Sigmoid colon (tissue), 7 donors: Measurements from ENCODE around the gene NDUFA6. TPM values are rescaled to one million over a fixed set of nuclear protein-coding genes. Genes with fewer than 3 reads are reported as not detected.
A peak's percentile ranks its signal among the peaks of the same experiment; 100 is the strongest.
"Not testable (repeated sequence)": the region's sequence is repeated elsewhere in the genome, so short reads cannot be mapped to it uniquely, and the experiment has no call there.

Experiments
- DNase-seq: peaks from one replicate; pipeline ENCODE4 v3.0.0-alpha.2; 2019
- H3K27ac ChIP-seq, 4 donors: fragments of 200-600 bp; sonication (generic); one replicate each; pipeline ENCODE4 v1.5.1; 2016 to 2019; ENCODE audit warnings: mild to moderate bottlenecking in 1 of 4
- H3K27me3 ChIP-seq, 3 donors: fragments of 200-600 bp; sonication (generic); one replicate each; pipeline ENCODE4 v1.5.1; 2019; ENCODE audit warnings: mild to moderate bottlenecking in 1 of 3
- H3K36me3 ChIP-seq, 4 donors: fragments of 200-600 bp; sonication (generic); one replicate each; pipeline ENCODE4 v1.5.1; 2016 to 2019
- H3K4me1 ChIP-seq, 4 donors: fragments of 200-600 bp; sonication (generic); one replicate each; pipeline ENCODE4 v1.5.1; 2017 to 2019
- H3K4me3 ChIP-seq, 4 donors: fragments of 200-600 bp; sonication (generic); one replicate each; pipeline ENCODE4 v1.5.1; 2017 to 2019; ENCODE audit warnings: mild to moderate bottlenecking in 2 of 4, moderate library complexity in 1 of 4
- H3K9me3 ChIP-seq, 4 donors: fragments of 200-600 bp in 3 of 4; sonication (generic) in 3 of 4; one replicate each; pipeline versions ENCODE4 v1.5.1 to v1.6.1; 2013 to 2019
- CTCF ChIP-seq, 4 experiments: fragments of 450-650 bp in 3 of 4; fragments of 200-600 bp in 1 of 4; IDR thresholded peaks; one replicate each; pipeline ENCODE4 v1.5.1; 2016 to 2019; ENCODE audit warnings: antibody characterized with exemption in 4 of 4, mild to moderate bottlenecking in 3 of 4, moderate library complexity in 2 of 4
- EP300 ChIP-seq, 4 donors: sonication (generic); formaldehyde crosslinking; IDR thresholded peaks; one replicate each; pipeline ENCODE4 v1.6.1; 2017; ENCODE audit warnings: antibody characterized with exemption in 4 of 4
- POLR2A ChIP-seq, 2 donors: fragments of 450-650 bp; IDR thresholded peaks; one replicate each; pipeline ENCODE4 v1.6.1; 2016; ENCODE audit warnings: antibody characterized with exemption in 2 of 2, mild to moderate bottlenecking in 2 of 2, moderate library complexity in 2 of 2
- POLR2AphosphoS5 ChIP-seq, 4 donors: sonication (generic); formaldehyde crosslinking; IDR thresholded peaks; one replicate each; pipeline ENCODE4 v1.6.1; 2017; ENCODE audit warnings: antibody characterized with exemption in 4 of 4
- WGBS, 2 donors: extraction: QIAGEN DNeasy Blood & Tissue Kit; methylation state at CpG; one replicate each; pipeline ENCODE4 v1.1.7; 2013; 5-methylcytosine and 5-hydroxymethylcytosine counted together
- intact Hi-C: fragments of 100-400 bp; cut with DNase I; formaldehyde crosslinking; loops from one replicate; pipeline ENCODE4 v1.15.1; 2023
- polyA plus RNA-seq, 3 donors: library from polyadenylated mRNA; stranded (reverse); fragments of 200-250 nt; gene quantifications; one replicate each; pipeline ENCODE4 v1.2.3, GENCODE V29; 2013
- total RNA-seq, 4 donors: library from RNA; depleted of rRNA; stranded (reverse); fragments of >200 nt; gene quantifications; one replicate each; pipeline ENCODE4 v1.1.0, GENCODE V29; 2016
- donor health status: healthy with polysubstance abuse.
- donor health status: Bipolar disorder and iron deficiency.
- donor health status: healthy.

NDUFA6 gene
- total RNA-seq, result 100 to 1,000 TPM in 1 of 4 donors, 10 to 100 TPM in 3; 61.8 to 104 (median 82.6) TPM
- polyA plus RNA-seq, result 100 to 1,000 TPM; 112 to 248 (median 161) TPM

GRCh38 chr22:42090596-42091454 lies at the start of gene NDUFA6:
Gene NDUFA6 (minus strand): TSS chr22:42090772. CDS start chr22:42090744, 28 bp downstream.
- intact Hi-C loops, result loop anchor here (1.0 to 5.0 kb wide), 6 partner anchors 11 to 346 kb away; partner anchors contain the start of genes NAGA and TCF20
- peak; percentile 100 for DNase-seq
- Histone ChIP-seq H3K36me3 (peaks cover 0 to 13% (median 8%) of the 10 kb centered on the region in 4 donors), H3K27me3 (no peaks in the 10 kb centered on the region), H3K9me3 (no peaks in the 10 kb centered on the region), H3K4me3 (peak within 1 kb of the TSS; percentile 69 to 87 (median 86)), H3K4me1 (peaks cover 0 to 33% (median 24%) of the 10 kb centered on the region in 4 donors), H3K27ac (peak within 1 kb of the TSS; percentile 92 to 98 (median 96))
- TF ChIP-seq POLR2AphosphoS5 (IDR thresholded peaks at IDR 0.05), result peak; percentile 97 to 99 (median 98)
- TF ChIP-seq EP300 (IDR thresholded peaks at IDR 0.05), result no peak
- TF ChIP-seq POLR2A (IDR thresholded peaks at IDR 0.05), result peak; percentile 88 to 93
- peak; percentile 82 to 98 (median 94) for TF ChIP-seq CTCF (IDR thresholded peaks at IDR 0.05)
- WGBS, 2 donors, result 0% methylated on average over 71 of the region's 71 CpGs

- H3K27ac ChIP-seq, DNase-seq, H3K9me3 ChIP-seq, H3K4me1 ChIP-seq, H3K4me3 ChIP-seq, H3K36me3 ChIP-seq, H3K27me3 ChIP-seq, intact Hi-C loops: not testable (repeated sequence)
- 95 to 96% methylated on average over 14 of the region's 17 CpGs for WGBS, 2 donors
These were observed 49.6 kb upstream of the NDUFA6 start for GRCh38 chr22:42140153-42140552.

GRCh38 chr22:42139508-42139907 lies 48.9 kb upstream of the NDUFA6 start:
- H3K27me3 ChIP-seq, H3K27ac ChIP-seq, H3K9me3 ChIP-seq, intact Hi-C loops, H3K4me1 ChIP-seq, H3K36me3 ChIP-seq, H3K4me3 ChIP-seq: not testable (repeated sequence)
- DNase-seq, result peak; percentile 28
- WGBS, 2 donors, result 90 to 99% methylated on average over 7 of the region's 7 CpGs

GRCh38 chr22:42138972-42139371 lies 48.4 kb upstream of the NDUFA6 start:
- intact Hi-C loops, result no loop called here
- H3K36me3 ChIP-seq, result no peaks in the 10 kb centered on the region
- H3K4me3 ChIP-seq, result no peak overlapping the region
- no peak for DNase-seq
- H3K27ac ChIP-seq, result no peak overlapping the region
- no peaks in the 10 kb centered on the region for H3K27me3 ChIP-seq
- TF ChIP-seq EP300 (IDR thresholded peaks at IDR 0.05) (no peak), POLR2A (IDR thresholded peaks at IDR 0.05) (no peak)
- no peaks in the 10 kb centered on the region for H3K4me1 ChIP-seq
- H3K9me3 ChIP-seq, result no peaks in the 10 kb centered on the region
- WGBS, 2 donors, result 97 to 98% methylated on average over 2 of the region's 2 CpGs

- intact Hi-C loops, result no loop called here
- WGBS, 2 donors, result 88% methylated on average over 31 of the region's 31 CpGs
- Histone ChIP-seq H3K4me1 (no peaks in the 10 kb centered on the region), H3K36me3 (no peaks in the 10 kb centered on the region), H3K4me3 (no peak overlapping the region), H3K27ac (no peak overlapping the region), H3K9me3 (no peaks in the 10 kb centered on the region), H3K27me3 (no peaks in the 10 kb centered on the region)
- TF ChIP-seq CTCF (IDR thresholded peaks at IDR 0.05) (no peak), EP300 (IDR thresholded peaks at IDR 0.05) (no peak), POLR2AphosphoS5 (IDR thresholded peaks at IDR 0.05) (no peak), POLR2A (IDR thresholded peaks at IDR 0.05) (no peak)
- no peak for DNase-seq
These were observed 47.7 kb upstream of the NDUFA6 start for GRCh38 chr22:42138122-42138770.

- H3K36me3 ChIP-seq, H3K27me3 ChIP-seq, intact Hi-C loops, DNase-seq, H3K9me3 ChIP-seq, H3K4me3 ChIP-seq, H3K4me1 ChIP-seq, H3K27ac ChIP-seq: not testable (repeated sequence)
- WGBS, 2 donors, result no CpG with 5 or more reads among the region's 4 CpGs
These were observed 45.1 kb upstream of the NDUFA6 start for GRCh38 chr22:42135688-42136087.
